NT2/D1 (cell line): Measurements from ENCODE around the gene ITIH5.

Experiments used
- DNase-seq: peaks from one replicate; pipeline ENCODE4 v3.0.0-alpha.2; 2011; ENCODE audit warnings: low read depth, low spot score
- H3K27me3 ChIP-seq: 2 replicates; pipeline ENCODE4 v1.6.0; 2011; ENCODE audit warnings: mild to moderate bottlenecking; ENCODE audit not compliant: insufficient read length, insufficient read depth
- H3K36me3 ChIP-seq: 2 replicates; pipeline ENCODE4 v1.6.1; 2011; ENCODE audit warnings: mild to moderate bottlenecking, low read length, mixed read lengths; ENCODE audit not compliant: insufficient read depth, insufficient read length
- H3K4me1 ChIP-seq: 2 replicates; pipeline ENCODE4 v1.5.1; 2011; ENCODE audit not compliant: insufficient read depth, insufficient read length
- H3K4me3 ChIP-seq: 2 replicates; pipeline ENCODE4 v1.5.1; 2011; ENCODE audit warnings: low read depth; ENCODE audit not compliant: insufficient read length
- H3K9ac ChIP-seq: 2 replicates; pipeline ENCODE4 v1.6.0; 2011; ENCODE audit warnings: low read depth; ENCODE audit not compliant: insufficient read length
- H3K9me3 ChIP-seq: 2 replicates; pipeline ENCODE4 v1.5.1; 2011; ENCODE audit warnings: mild to moderate bottlenecking, low read length; ENCODE audit not compliant: insufficient read depth
- SUZ12 ChIP-seq: IDR thresholded peaks from 2 replicates; pipeline ENCODE4 v1.6.1; 2011; ENCODE audit not compliant: insufficient read length, insufficient read depth; ENCODE audit errors: extremely low read depth
- YY1 ChIP-seq: IDR thresholded peaks from 2 replicates; pipeline ENCODE4 v1.6.1; 2011; ENCODE audit not compliant: insufficient read length, insufficient read depth
- ZNF274 ChIP-seq: IDR thresholded peaks from 2 replicates; pipeline ENCODE4 v1.6.1; 2011; ENCODE audit warnings: mild to moderate bottlenecking, low read depth, low read length

Gene ITIH5

DNA sequence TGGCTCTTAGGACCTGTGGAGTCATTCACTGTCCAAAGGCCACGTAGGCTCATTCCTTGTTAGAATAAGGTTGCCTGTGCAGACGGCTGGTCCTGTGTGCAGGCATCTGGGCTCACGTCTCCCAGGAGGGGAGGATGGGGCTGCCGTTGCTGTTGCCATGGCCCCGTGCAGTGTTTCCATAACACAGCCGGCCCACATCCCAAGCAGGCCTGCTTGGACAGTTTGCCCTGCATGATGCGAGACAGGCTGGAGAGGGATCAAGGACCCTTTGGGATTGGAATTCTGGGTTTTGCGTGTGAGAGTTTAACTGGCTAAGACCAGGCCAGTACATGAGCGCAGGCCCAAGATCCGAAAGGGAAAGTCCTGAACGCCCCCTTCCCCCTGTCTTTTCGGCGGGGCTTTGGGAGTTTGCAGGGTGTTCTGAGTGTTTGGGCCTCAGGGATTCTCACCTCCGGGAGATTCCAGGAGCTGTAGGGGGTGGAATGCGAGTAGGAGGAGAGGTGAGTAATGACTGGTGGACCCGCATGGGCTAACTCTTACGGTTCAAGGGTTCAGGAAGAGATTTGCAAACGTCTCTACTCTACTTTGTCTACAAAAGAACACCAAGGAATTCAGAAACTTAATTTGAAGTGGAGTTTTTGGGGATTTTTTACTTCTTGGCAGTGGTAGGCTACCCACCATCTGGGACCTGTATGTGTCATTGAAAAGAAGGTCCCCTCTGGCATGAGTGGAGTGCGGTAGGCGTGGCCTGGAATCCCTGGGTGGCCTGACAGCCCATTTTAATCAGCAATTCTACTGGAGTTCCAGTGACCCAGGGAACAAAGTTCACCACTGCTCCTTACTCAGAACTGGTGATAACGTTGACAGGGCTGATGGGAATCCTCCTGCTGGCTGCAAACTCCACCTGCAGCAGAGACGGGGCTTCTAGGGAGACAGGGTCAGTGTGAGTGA is 125.4 kb downstream of the ITIH5 start:
- peak; percentile 77 for DNase-seq
- Histone ChIP-seq H3K27me3 (no peaks in the 10 kb centered on the region), H3K36me3 (no peaks in the 10 kb centered on the region), H3K4me3 (no peak overlapping the region), H3K9ac (peak overlapping the region; percentile 61), H3K4me1 (peaks cover 4% of the 10 kb centered on the region), H3K9me3 (no peaks in the 10 kb centered on the region)
- TF ChIP-seq YY1 (no peak), SUZ12 (no peak), ZNF274 (no peak)

GRCh38 chr10:7538970-7539654 is 127.7 kb downstream of the ITIH5 start:
- H3K4me3 ChIP-seq = no peak overlapping the region
- TF ChIP-seq SUZ12 (no peak), ZNF274 (no peak), YY1 (no peak)
- H3K27me3 ChIP-seq = no peaks in the 10 kb centered on the region
- no peaks in the 10 kb centered on the region for H3K9me3 ChIP-seq
- no peaks in the 10 kb centered on the region for H3K36me3 ChIP-seq
- H3K4me1 ChIP-seq = peaks cover 4% of the 10 kb centered on the region
- no peak for DNase-seq
- H3K9ac ChIP-seq = no peak overlapping the region

DNA sequence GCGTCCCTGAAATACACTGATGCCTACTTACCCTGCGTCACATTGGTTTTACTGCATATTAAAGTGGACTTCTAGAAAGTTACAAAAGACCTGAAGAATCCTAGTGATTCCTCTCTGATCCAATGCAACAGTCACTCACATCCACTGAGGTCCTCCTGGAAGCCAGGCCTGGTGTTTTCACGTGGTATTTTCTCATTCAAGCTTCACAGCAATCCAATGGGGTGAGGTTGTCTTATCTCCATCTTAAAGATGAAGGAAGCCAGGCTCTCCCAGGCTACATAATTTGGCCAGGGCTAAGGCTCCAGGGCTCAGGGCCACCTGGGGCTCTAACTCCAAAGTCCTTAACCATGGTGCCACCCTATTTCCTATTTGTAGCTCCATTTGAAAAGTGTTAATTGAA is 129.6 kb downstream of the ITIH5 start:
- Histone ChIP-seq H3K4me3 (no peak overlapping the region), H3K9me3 (no peaks in the 10 kb centered on the region), H3K36me3 (no peaks in the 10 kb centered on the region), H3K9ac (no peak overlapping the region), H3K27me3 (no peaks in the 10 kb centered on the region), H3K4me1 (no peaks in the 10 kb centered on the region)
- DNase-seq = no peak
- no peak for TF ChIP-seq SUZ12
- TF ChIP-seq YY1 = no peak
- TF ChIP-seq ZNF274 = no peak

DNA sequence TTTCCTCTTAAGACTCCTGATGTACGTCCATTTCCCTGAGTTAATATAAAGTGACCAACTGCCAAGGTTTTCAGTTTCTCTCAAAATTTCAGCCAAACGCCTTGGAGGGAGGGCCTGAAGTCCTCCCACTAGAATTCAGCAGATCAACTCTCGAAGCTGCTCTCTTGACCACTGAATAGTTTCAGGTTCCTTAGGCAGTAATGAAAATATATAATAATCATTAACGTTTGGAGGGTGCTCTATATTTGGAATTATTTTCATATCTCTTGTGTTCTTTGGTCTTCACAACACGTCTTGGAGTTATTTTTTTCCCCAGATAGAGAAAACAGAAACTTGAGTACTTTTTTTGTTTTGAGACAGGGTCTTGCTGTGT is 132.3 kb downstream of the ITIH5 start:
- DNase-seq = no peak
- H3K9me3 ChIP-seq = no peaks in the 10 kb centered on the region
- no peaks in the 10 kb centered on the region for H3K27me3 ChIP-seq
- H3K4me3 ChIP-seq = no peak overlapping the region
- no peaks in the 10 kb centered on the region for H3K36me3 ChIP-seq
- no peak overlapping the region for H3K9ac ChIP-seq
- TF ChIP-seq SUZ12 = no peak
- no peaks in the 10 kb centered on the region for H3K4me1 ChIP-seq

DNA sequence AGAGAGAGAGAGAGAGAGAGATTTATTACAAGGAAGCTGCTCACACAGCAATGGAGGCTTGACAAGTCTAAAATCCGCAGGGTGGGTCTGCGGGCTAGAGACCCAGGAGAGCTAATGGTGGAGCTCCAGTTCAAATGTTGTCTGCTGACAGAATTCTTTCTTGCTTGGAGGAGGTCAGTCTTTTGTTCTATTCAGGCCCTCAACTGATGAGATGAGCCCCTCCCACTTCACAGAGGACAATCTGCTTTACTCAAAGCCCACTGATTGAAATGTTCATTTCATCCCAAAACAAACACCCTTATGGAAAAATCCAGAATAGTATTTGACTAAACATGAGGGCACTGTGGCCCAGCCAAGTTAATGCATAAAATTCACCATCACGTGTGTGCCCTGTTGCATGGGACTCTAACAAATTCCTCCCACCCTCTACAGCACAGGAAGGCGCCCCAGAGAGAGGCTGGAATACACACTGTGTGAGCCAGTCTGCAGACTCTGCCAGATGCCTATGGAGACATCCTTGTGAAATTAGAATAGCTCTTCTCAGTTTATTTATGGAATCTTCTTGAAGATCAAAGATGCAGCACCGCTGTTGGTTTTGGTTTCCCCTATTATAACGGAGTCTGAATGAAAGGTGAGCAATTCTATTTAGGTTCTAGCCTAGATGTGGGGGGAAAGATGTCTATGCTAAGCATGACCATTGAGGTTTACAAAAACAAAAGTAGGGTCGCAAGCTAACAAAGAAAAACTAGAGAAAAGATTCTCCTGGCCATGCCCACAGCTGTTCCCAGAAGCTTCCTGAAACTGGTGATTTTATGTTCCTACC is 132.9 kb downstream of the ITIH5 start:
- TF ChIP-seq SUZ12 = no peak
- TF ChIP-seq ZNF274 = no peak
- no peak for TF ChIP-seq YY1
- H3K36me3 ChIP-seq = no peaks in the 10 kb centered on the region
- H3K4me1 ChIP-seq = no peaks in the 10 kb centered on the region
- no peak overlapping the region for H3K9ac ChIP-seq
- no peaks in the 10 kb centered on the region for H3K27me3 ChIP-seq
- no peak overlapping the region for H3K4me3 ChIP-seq
- DNase-seq = no peak
- no peaks in the 10 kb centered on the region for H3K9me3 ChIP-seq

GRCh38 chr10:7532723-7533498 is 133.9 kb downstream of the ITIH5 start:
- no peak for DNase-seq
- Histone ChIP-seq H3K4me3 (no peak overlapping the region), H3K27me3 (no peaks in the 10 kb centered on the region), H3K9me3 (no peaks in the 10 kb centered on the region), H3K4me1 (no peaks in the 10 kb centered on the region), H3K9ac (no peak overlapping the region), H3K36me3 (no peaks in the 10 kb centered on the region)
- no peak for TF ChIP-seq ZNF274
- no peak for TF ChIP-seq YY1
- TF ChIP-seq SUZ12 = no peak

DNA sequence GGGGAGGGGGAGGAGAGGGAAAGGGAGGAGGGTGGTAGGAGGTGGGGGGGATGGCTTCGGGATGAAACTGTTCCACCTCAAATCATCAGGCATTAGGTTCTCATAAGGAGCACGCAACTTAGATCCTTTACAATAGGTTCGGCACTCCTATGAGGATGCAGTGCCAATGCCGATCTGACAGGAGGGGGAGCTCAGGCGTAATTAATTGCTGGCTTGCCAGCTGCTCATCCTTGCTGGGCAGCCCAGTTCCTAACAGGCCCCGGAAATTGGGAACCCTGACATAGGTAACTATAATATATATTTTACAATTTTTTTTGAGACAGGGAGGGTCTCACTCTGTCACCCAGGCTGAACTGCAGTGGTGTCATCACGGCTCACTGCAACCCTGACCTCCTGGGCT is 137.1 kb downstream of the ITIH5 start:
- TF ChIP-seq YY1 = no peak
- TF ChIP-seq ZNF274 = no peak
- TF ChIP-seq SUZ12 = no peak
- DNase-seq = no peak
- H3K36me3 ChIP-seq = no peaks in the 10 kb centered on the region
- H3K9me3 ChIP-seq = no peaks in the 10 kb centered on the region
- H3K9ac ChIP-seq = no peak overlapping the region
- H3K27me3 ChIP-seq = no peaks in the 10 kb centered on the region
- no peak overlapping the region for H3K4me3 ChIP-seq
- no peaks in the 10 kb centered on the region for H3K4me1 ChIP-seq
